ENCODE data around the gene LRP6. TPM values are rescaled to one million over a fixed set of nuclear protein-coding genes. Genes with fewer than 3 reads are reported as not detected.

LRP6 gene
- total and polyA plus RNA-seq, 10 of the 15 experiments (the other 5 are each of a cell fraction or from before 2014, with no cell fraction given), result 1.5 to 14.9 (median 6.1) TPM

DNA sequence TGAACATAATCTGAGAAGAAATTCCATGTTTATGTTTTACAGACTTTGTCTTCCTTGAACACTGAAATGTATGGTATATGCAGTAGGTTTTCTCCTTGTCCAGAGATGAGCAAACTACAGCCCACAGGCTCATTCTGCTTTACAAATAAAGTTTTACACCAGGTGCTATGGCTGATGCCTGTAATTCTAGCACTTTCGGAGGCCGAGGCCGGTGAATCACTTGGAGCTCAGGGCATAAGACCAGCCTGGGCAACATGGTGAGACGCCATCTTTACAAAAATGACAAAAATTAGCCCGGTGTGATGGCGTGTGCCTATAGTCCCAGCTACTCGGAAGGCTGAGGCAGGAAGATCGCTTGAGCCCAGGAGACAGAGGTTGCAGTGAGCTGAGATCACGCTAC lies 64.7 kb downstream of the LRP6 start (continued):
- TF ChIP-seq, protein P1, sequence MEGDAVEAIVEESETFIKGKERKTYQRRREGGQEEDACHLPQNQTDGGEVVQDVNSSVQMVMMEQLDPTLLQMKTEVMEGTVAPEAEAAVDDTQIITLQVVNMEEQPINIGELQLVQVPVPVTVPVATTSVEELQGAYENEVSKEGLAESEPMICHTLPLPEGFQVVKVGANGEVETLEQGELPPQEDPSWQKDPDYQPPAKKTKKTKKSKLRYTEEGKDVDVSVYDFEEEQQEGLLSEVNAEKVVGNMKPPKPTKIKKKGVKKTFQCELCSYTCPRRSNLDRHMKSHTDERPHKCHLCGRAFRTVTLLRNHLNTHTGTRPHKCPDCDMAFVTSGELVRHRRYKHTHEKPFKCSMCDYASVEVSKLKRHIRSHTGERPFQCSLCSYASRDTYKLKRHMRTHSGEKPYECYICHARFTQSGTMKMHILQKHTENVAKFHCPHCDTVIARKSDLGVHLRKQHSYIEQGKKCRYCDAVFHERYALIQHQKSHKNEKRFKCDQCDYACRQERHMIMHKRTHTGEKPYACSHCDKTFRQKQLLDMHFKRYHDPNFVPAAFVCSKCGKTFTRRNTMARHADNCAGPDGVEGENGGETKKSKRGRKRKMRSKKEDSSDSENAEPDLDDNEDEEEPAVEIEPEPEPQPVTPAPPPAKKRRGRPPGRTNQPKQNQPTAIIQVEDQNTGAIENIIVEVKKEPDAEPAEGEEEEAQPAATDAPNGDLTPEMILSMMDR (IDR thresholded peaks at IDR 0.05 in 2 of 3, conservative IDR thresholded peaks at IDR 0.05 in 1 of 3; ENCODE audit: control insufficient read depth in 2 of 3, extremely low read depth in 1 of 3, insufficient read depth in 1 of 3, low read depth in 3 of 3, low read length in 3 of 3), result no peak
- TF ChIP-seq MAX (IDR thresholded peaks at IDR 0.05; ENCODE audit: low read depth, low read length) (no peak), BCL3 (IDR thresholded peaks at IDR 0.05; ENCODE audit: borderline replicate concordance, insufficient read depth, low read depth, low read length, poor library complexity, severe bottlenecking) (no peak), NFYA (IDR thresholded peaks at IDR 0.05; ENCODE audit: borderline replicate concordance, low read depth, low read length) (no peak), POLR2AphosphoS2 (IDR thresholded peaks at IDR 0.05; ENCODE audit: low read depth, low read length) (no peak), ETV6 (conservative IDR thresholded peaks at IDR 0.05 in 1 of 2, IDR thresholded peaks at IDR 0.05 in 1 of 2; ENCODE audit: borderline replicate concordance in 1 of 2, low read depth in 1 of 2) (no peak), ZNF207 (IDR thresholded peaks at IDR 0.05; ENCODE audit: borderline replicate concordance) (no peak)
- TF ChIP-seq, protein P2, sequence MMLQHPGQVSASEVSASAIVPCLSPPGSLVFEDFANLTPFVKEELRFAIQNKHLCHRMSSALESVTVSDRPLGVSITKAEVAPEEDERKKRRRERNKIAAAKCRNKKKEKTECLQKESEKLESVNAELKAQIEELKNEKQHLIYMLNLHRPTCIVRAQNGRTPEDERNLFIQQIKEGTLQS (IDR thresholded peaks at IDR 0.05; ENCODE audit: borderline replicate concordance, extremely low read depth, low read depth, low read length), result no peak

All from GM12878 (cell line).